Activated T-helper 1 cell treated with anti-CD3 and anti-CD28 coated beads, Interleukin-2, amount 50 U/mL, for 16 hours (primary cell): ENCODE data around the gene GPR21.

Experiments used
- DNase-seq, 2 donors: peaks; one replicate each; pipeline ENCODE4 v3.0.0-alpha.2; 2020; ENCODE audit warnings: low read depth in 1 of 2, low spot score in 1 of 2

Gene GPR21

DNA sequence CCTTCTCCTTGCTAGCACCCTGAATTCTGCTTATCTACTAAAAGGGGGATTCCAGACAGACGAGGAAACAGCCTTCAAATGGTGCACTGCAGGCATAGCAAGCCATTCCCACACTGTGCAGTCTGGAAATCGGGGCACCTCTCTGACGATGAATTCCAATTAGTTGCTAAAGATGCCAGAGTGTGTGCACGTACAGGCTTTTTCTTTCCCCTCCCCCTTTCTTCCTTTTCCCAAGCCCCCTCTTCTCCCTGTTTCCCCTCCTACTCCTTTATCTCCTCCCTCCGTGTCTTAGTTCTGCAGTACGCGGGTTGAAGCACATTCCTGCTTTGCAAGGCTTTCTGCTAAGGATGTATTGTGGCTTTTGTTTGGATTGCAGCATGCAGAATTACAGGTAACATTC lies at the start of gene GPR21:
GPR21 (plus strand) TSS at position 316 of the 400 bp plus-strand sequence. CDS start 900 bp downstream, outside the sequence.
- DNase-seq = no peak

DNA sequence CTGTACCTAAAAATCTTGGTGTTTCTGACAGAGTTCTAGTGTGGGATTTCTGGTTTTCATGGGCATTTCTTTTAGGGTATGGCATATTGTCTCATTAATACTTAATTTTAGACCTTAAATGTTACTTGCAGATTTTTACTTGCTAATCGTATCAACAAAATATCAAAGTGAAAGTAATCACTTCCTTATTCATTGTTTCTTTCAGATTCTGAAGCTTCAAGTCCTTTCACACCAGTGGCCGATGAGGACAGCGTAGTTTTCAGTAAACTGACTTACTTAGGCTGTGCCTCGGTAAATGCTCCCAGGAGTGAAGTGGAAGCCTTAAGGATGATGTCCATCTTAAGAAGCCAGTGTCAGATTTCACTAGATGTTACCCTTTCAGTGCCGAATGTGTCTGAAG lies 47.5 kb upstream of the GPR21 start:
- DNase-seq = no peak

- no peak for DNase-seq
Observed at GRCh38 chr9:122988141-122988540, 45.3 kb upstream of the GPR21 start.

- DNase-seq = no peak
Observed at GRCh38 chr9:122988920-122989621, 44.4 kb upstream of the GPR21 start.

- no peak for DNase-seq
Observed at GRCh38 chr9:122991370-122991830, 42.1 kb upstream of the GPR21 start.

DNA sequence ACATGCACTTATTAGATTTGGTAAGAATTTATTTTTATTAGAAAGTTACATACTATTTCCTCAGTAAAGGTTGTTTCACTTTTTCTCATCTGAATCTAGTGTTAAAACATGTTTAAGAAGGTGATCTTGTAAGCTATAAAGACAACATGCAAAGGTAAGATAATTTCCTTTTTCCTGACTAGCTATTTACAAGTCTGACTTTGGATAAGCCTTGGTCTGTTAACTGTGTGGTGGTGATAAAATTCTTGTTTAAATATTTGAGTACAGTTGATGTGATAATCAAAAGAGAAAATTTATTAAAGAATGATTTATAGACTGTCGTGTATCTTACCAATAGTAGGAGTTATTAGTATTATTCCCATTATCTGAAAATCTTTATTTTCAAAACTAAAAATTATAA lies 36.9 kb upstream of the GPR21 start:
- no peak for DNase-seq

DNA sequence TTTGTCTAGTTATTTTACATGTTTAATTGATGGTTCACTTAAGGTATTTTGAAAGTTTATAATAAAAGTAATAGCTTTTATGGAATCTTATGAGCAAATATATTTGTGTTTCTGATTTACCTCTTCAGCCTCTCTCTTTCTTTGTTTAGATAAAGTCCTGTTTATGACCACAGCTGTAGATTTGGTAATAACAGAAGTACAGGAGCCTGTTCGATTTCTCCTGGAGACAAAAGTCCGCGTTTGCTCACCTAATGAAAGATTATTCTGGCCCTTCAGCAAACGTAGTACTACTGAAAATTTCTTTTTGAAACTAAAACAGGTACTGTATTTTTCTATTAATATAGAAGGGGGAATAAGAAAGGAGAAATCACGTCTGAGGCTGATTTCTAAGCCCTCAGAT lies 35.0 kb upstream of the GPR21 start:
- no peak for DNase-seq

GRCh38 chr9:123000371-123001068 lies 32.9 kb upstream of the GPR21 start:
- no peak for DNase-seq

GRCh38 chr9:123002754-123003153 lies 30.7 kb upstream of the GPR21 start:
- DNase-seq = no peak

GRCh38 chr9:123003466-123003865 lies 30.0 kb upstream of the GPR21 start:
- no peak for DNase-seq

- no peak for DNase-seq
Observed at GRCh38 chr9:123005964-123006363, 27.5 kb upstream of the GPR21 start.

DNA sequence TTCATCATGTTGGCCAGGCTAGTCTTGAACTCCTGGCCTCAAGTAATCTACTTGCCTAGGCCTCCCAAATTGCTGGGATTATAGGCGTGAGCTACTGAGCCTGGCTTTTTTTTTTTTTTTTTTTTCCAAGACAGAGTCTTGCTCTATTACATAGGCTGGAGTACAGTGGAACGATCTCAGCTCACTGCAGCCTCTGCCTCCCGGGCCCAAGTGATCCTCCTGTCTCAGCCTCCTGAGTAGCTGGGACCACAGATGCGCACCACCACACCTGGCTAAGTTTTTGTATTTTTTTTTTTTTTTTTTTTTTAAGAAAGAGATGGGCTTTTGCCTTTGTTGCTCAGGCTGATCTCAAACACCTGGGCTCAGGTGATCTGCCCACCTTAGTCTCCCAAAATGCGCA lies 26.2 kb upstream of the GPR21 start:
- DNase-seq = no peak

DNA sequence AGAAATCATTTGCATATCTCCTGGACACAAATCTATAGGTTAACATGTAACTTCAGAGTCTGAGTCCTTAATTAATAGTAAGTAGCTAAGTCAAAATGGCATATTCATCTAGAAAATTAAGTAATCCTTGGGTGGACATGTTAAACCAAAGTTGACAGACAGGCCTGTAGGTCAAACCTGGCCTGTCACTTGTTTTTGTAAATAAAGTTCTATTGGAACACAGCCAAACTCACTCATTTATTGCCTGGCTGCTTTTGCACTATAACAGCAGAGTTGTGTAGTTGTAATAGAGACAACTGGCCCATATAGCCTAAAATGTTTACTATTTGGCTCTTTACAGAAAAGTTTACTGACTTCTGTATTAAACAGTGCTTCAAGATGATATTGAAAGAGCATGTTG lies 24.6 kb upstream of the GPR21 start:
- no peak for DNase-seq

GRCh38 chr9:123011380-123011779 lies 22.1 kb upstream of the GPR21 start:
- no peak for DNase-seq

GRCh38 chr9:123011878-123012528 lies 21.5 kb upstream of the GPR21 start:
- no peak for DNase-seq

GRCh38 chr9:123016631-123017030 lies 16.8 kb upstream of the GPR21 start:
- DNase-seq = no peak

DNA sequence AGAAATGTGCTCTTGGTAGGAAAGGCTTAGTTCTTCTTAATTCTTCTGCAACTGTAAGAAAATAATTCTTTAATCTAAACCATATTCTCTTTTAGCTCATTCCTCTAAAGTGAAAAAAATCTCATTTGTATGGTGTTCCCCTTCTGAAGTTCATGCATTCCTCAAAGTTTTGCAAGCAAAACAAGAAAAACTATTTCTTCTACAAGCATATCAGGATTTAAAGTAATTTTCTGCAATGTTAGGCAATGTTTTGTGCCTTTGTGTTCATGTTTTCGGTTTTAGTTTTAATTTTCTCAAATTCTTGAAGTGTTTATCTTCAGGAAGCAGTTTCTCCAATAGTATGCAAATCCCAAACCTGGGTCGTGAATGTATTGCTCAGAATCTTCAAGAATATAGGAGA lies 12.7 kb upstream of the GPR21 start:
- DNase-seq = no peak

DNA sequence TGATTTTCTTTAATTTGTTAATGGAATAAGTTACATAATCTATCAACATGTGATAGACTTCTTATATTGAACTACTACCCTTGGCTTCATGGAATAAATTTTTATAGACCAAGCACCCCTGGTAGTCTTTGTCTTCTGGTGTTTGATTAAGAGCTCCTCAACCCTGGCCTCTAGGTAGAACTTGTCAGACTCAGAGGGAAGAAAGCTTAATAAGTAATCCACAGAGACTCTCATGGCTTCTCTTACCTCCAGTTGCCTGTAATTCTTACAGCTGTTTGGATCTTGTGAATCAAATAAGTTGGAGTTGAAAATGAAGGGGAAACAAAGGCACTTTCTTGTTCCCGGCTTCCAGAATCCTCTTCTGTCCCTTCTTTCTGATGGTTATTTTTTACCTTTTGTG lies 7.0 kb upstream of the GPR21 start:
- no peak for DNase-seq

DNA sequence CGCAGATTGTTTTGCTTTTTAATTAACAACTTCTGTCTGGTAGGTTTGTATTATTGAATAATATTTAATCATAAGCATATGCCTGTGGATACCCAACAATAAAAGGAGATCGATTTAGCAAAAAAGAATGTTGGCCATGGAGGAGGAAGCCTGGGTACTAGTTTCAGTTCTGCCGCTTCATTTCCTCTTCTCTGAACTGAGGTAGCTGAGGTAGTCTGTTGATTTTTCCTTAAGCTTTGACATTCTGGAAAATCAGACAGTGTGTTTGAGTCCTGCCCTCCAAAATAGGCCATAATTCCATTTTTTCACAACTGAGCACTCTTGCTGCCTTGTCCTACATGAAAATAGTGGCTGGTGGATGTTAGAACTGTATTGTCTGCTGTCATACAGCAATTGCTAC lies 6.0 kb upstream of the GPR21 start:
- DNase-seq = no peak

DNA sequence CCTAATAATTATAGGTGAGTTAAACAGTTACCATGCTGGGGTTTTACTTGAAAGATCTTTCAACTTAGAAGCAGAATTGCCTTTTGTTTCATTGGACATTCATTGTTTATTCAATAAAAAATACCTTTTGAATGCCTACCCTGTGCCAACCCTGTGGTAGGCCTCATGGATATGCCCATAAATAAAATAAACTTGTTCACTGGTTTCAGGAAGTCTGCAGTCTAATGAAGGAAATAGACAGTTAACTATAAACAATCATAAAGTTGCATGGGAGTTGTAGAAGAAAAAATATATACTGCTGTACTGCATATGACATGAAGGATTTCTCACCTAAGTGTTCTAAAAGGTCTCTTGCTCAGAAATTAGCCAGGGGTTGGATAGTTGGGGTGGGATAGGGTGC lies 5.3 kb upstream of the GPR21 start:
- DNase-seq = no peak

DNA sequence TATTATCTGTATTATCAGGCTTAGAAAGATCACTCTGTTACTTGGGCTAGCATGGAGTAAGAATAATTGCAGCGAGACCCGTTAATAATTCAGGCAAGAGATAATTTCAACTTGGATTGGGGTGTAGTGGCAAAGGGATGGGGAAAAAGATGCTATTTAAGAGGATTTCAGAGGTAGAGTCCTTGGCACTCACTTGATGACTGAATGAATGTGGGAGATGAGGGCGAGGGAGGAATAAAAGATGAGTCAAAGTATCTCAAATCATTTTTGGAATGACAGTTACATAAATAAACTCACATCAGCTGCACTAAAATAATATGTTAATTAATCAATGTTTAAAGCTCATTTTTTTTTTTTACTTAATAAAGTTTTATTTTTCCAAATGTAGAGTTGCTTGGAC lies 4.5 kb upstream of the GPR21 start:
- no peak for DNase-seq

GRCh38 chr9:123031963-123032362 lies 1.5 kb upstream of the GPR21 start:
- DNase-seq = no peak
